Measurements from ENCODE around the gene TMEM183A.

The TMEM183A gene

GRCh38 chr1:203049077-203049476 lies 41.9 kb downstream of the TMEM183A start:
- Histone ChIP-seq H3K27ac (ENCODE audit: low read length) (no peak overlapping the region), H3K4me1 (ENCODE audit: insufficient read depth, low read length) (no peaks in the 10 kb centered on the region; the same call in 1 of the 2 replicates), H3K4me3 (ENCODE audit: low read depth in 1 of 2, low read length in 2 of 2) (no peak overlapping the region), H3K9me3 (ENCODE audit: insufficient read depth, low read length, severe bottlenecking) (no peaks in the 10 kb centered on the region), H3K36me3 (ENCODE audit: insufficient read depth, low read length) (no peaks in the 10 kb centered on the region), H2AFZ (ENCODE audit: low read depth, low read length) (no peak overlapping the region), H3K79me2 (ENCODE audit: insufficient read depth, low read length) (no peaks in the 10 kb centered on the region), H3K4me2 (ENCODE audit: insufficient read depth, low read length) (no peak overlapping the region), H4K20me1 (ENCODE audit: insufficient read depth, low read length) (peaks cover 3% of the 10 kb centered on the region; the same call in 1 of the 2 replicates), H3K9ac (ENCODE audit: low read depth, low read length) (no peak overlapping the region), H3K27me3 (ENCODE audit: insufficient read depth, low read length, poor library complexity) (peaks cover 60% of the 10 kb centered on the region)
- ATAC-seq (ENCODE audit: insufficient read depth, low read depth) = no peak
- no peak for DNase-seq
- TF ChIP-seq CTCF (IDR thresholded peaks at IDR 0.05; ENCODE audit: borderline replicate concordance, extremely low read depth, low read length, poor library complexity, severe bottlenecking) (no peak), EZH2 (IDR thresholded peaks at IDR 0.05; ENCODE audit: borderline replicate concordance, low read depth, low read length, severe bottlenecking) (no peak)

DNA sequence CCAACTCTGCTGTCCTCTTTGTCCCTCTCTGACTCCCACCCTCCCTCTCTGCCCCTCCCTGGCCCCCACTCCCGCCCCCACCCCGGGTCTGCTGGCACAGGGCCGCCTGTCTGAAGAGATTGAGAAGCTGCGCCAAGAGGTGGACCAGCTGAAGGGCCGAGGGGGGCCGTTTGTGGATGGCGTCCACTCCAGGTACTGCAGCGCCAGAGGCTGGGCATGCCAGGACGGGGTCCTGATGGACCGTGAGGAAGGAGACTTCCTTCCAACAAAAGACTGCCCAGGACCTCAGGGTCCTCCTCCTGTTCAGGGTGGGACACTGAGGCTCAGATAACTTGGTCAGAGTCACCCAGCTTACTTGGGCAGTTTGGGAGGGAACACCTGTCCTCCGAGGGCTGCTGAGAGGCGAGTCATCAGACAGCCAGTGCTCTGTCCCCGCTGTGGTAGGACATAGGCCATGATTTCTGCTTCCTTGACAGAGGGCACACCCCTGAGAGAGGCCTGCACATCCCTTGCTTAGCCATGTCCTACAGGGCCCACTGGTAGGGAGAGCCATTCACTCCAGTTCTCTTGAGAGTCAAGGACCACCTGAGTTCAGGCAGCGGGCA lies 42.5 kb downstream of the TMEM183A start:
- Histone ChIP-seq H3K9me3 (ENCODE audit: insufficient read depth, low read length, severe bottlenecking) (no peaks in the 10 kb centered on the region), H3K79me2 (ENCODE audit: insufficient read depth, low read length) (no peaks in the 10 kb centered on the region), H3K27me3 (ENCODE audit: insufficient read depth, low read length, poor library complexity) (peaks cover 64% of the 10 kb centered on the region), H3K36me3 (ENCODE audit: insufficient read depth, low read length) (no peaks in the 10 kb centered on the region), H3K4me1 (ENCODE audit: insufficient read depth, low read length) (no peaks in the 10 kb centered on the region; the same call in 1 of the 2 replicates), H2AFZ (ENCODE audit: low read depth, low read length) (no peak overlapping the region), H3K4me3 (ENCODE audit: low read depth in 1 of 2, low read length in 2 of 2) (no peak overlapping the region), H3K4me2 (ENCODE audit: insufficient read depth, low read length) (no peak overlapping the region), H3K27ac (ENCODE audit: low read length) (no peak overlapping the region), H4K20me1 (ENCODE audit: insufficient read depth, low read length) (peaks cover 3% of the 10 kb centered on the region; the same call in 1 of the 2 replicates), H3K9ac (ENCODE audit: low read depth, low read length) (no peak overlapping the region)
- TF ChIP-seq EZH2 (IDR thresholded peaks at IDR 0.05; ENCODE audit: borderline replicate concordance, low read depth, low read length, severe bottlenecking) (no peak), CTCF (IDR thresholded peaks at IDR 0.05; ENCODE audit: borderline replicate concordance, extremely low read depth, low read length, poor library complexity, severe bottlenecking) (no peak)
- DNase-seq (no peak), ATAC-seq (ENCODE audit: insufficient read depth, low read depth) (no peak)

DNA sequence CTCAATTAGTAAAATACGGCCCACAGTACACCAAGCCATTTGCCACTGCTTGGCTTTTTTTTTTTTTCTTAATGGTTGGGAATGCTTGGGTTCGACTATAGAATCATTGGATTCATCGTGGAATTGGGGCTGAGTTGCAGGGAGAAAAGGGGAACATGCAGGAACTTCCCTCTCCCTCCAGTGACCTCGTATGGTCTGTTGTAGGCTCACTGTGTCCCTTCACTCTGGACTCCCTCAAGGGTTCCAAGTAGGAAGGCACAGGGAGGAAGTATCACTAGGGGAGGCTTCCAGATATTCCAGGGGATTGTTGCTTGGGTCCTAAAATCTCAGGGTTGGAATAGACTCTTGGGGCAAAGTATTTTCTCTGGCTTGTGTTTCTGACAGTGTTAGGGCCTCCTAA lies 43.7 kb downstream of the TMEM183A start:
- Histone ChIP-seq H3K79me2 (ENCODE audit: insufficient read depth, low read length) (no peaks in the 10 kb centered on the region), H3K27ac (ENCODE audit: low read length) (no peak overlapping the region), H3K9ac (ENCODE audit: low read depth, low read length) (no peak overlapping the region), H3K27me3 (ENCODE audit: insufficient read depth, low read length, poor library complexity) (peaks cover 61% of the 10 kb centered on the region), H3K4me2 (ENCODE audit: insufficient read depth, low read length) (no peak overlapping the region), H3K4me1 (ENCODE audit: insufficient read depth, low read length) (no peaks in the 10 kb centered on the region; the same call in 1 of the 2 replicates), H3K9me3 (ENCODE audit: insufficient read depth, low read length, severe bottlenecking) (no peaks in the 10 kb centered on the region), H2AFZ (ENCODE audit: low read depth, low read length) (no peak overlapping the region), H3K36me3 (ENCODE audit: insufficient read depth, low read length) (no peaks in the 10 kb centered on the region), H4K20me1 (ENCODE audit: insufficient read depth, low read length) (peaks cover 3% of the 10 kb centered on the region; the same call in 1 of the 2 replicates), H3K4me3 (ENCODE audit: low read depth in 1 of 2, low read length in 2 of 2) (no peak overlapping the region)
- DNase-seq (no peak), ATAC-seq (ENCODE audit: insufficient read depth, low read depth) (no peak)
- no peak for TF ChIP-seq CTCF (IDR thresholded peaks at IDR 0.05; ENCODE audit: borderline replicate concordance, extremely low read depth, low read length, poor library complexity, severe bottlenecking)
- no peak for TF ChIP-seq EZH2 (IDR thresholded peaks at IDR 0.05; ENCODE audit: borderline replicate concordance, low read depth, low read length, severe bottlenecking)
